Heart right ventricle (tissue), 16 donors: Measurements from ENCODE around the gene FIG4. TPM values are rescaled to one million over a fixed set of nuclear protein-coding genes. Genes with fewer than 3 reads are reported as not detected.
"Not testable (repeated sequence)": the region's sequence is repeated elsewhere in the genome, so short reads cannot be mapped to it uniquely, and the experiment has no call there.

Experiments used
- ATAC-seq, 8 donors: fragments of 200-7000 bp; cut with Tn5 transposase; one replicate each; pipeline ENCODE4 v1.9.1; 2020; ENCODE audit warnings: mild to moderate bottlenecking in 8 of 8, moderate library complexity in 8 of 8, moderate number of reproducible peaks in 1 of 8
- DNase-seq, 2 donors: peaks; one replicate each; pipeline ENCODE4 v3.0.0-alpha.2; 2020
- H3K27ac ChIP-seq, 10 donors: fragments of 200-600 bp; sonication (generic) in 2 of 10; one replicate each; pipeline versions ENCODE4 v1.5.0 to v1.8.0; 2020 to 2022; ENCODE audit warnings: mild to moderate bottlenecking in 3 of 10
- H3K27me3 ChIP-seq, 7 donors: fragments of 200-600 bp; one replicate each; pipeline ENCODE4 v1.8.0; 2021 to 2022; ENCODE audit warnings: mild to moderate bottlenecking in 2 of 7
- H3K36me3 ChIP-seq, 9 donors: fragments of 200-600 bp; sonication (generic) in 1 of 9; one replicate each; pipeline versions ENCODE4 v1.5.0 to v1.8.0; 2020 to 2022; ENCODE audit warnings: mild to moderate bottlenecking in 2 of 9
- H3K4me1 ChIP-seq, 9 donors: fragments of 200-600 bp; sonication (generic) in 1 of 9; one replicate each; pipeline versions ENCODE4 v1.5.0 to v1.8.0; 2020 to 2022; ENCODE audit warnings: mild to moderate bottlenecking in 4 of 9
- H3K4me3 ChIP-seq, 10 donors: fragments of 200-600 bp; sonication (generic) in 2 of 10; one replicate each; pipeline versions ENCODE4 v1.5.0 to v1.8.0; 2020 to 2022; ENCODE audit warnings: mild to moderate bottlenecking in 7 of 10, moderate library complexity in 2 of 10
- H3K9me3 ChIP-seq, 11 donors: fragments of 200-600 bp in 10 of 11; sonication (generic) in 2 of 11; one replicate each; pipeline versions ENCODE4 v1.5.0 to v1.8.0; 2013 to 2022; ENCODE audit warnings: mild to moderate bottlenecking in 2 of 11, control low read depth in 1 of 11, moderate library complexity in 1 of 11
- WGBS, 2 donors: extraction: QIAGEN DNeasy Blood & Tissue Kit; methylation state at CpG; one replicate each; pipeline ENCODE4 v1.1.7; 2013; ENCODE audit warnings: inconsistent platforms in 1 of 2; 5-methylcytosine and 5-hydroxymethylcytosine counted together
- intact Hi-C, 10 donors: fragments of 100-400 bp; cut with DNase I; formaldehyde crosslinking; loops; one replicate each; pipeline versions ENCODE4 v1.11.1 to v1.14.2; 2022
- polyA plus RNA-seq, 2 donors: library from polyadenylated mRNA; stranded (reverse); fragments of 200-250 nt; gene quantifications; one replicate each; pipeline ENCODE4 v1.2.3, GENCODE V29; 2013
- total RNA-seq, 10 donors: library from RNA; stranded (reverse); fragmentation: NEBNext Ultra II Directional in 3 of 10; extraction: Animal tissue kit (Norgen Biotek cat#: 25700) in 3 of 10; gene quantifications; one replicate each; pipeline versions ENCODE4 v1.2.1 to v1.2.4, GENCODE V29; 2021 to 2023
- TF ChIP-seq, protein P1 (sequence below), 9 donors: fragments of 200-600 bp; sonication (generic) in 2 of 9; IDR thresholded peaks; one replicate each; pipeline versions ENCODE4 v1.5.0 to v1.8.0; 2021 to 2022; ENCODE audit warnings: antibody characterized with exemption in 9 of 9, mild to moderate bottlenecking in 5 of 9, moderate library complexity in 1 of 9
- donor health status: Arrhythmogenic right ventricular cardiomyopathy.
- donor health status: ischemic (EF 13 %, LVEDD 7.1; RV severe dilation, severe dysfunction).
- donor health status: healthy with polysubstance abuse.
- donor health status: DM: no; HTN: yes; CAD: no.
- donor health status: DM: no; HTN: no; CAD: no.
- donor health status: ischemic (EF 25% LVEDD 6.9; RV normal size, moderate dysfunction).
- donor health status: ischemic (EF 25% LVEDD 5.7; RV mildly dilated, moderate dysfunction).
- donor health status: healthy.
- donor health status: DM: yes; HTN: yes; CAD: no.
- donor health status: Ischemic cardiomyopathy.
- donor health status: ischemic (EF 35%, LVEDD 5.7; RV mildly dilated, moderate dysfunction).
- donor health status: nonischemic (EF 11% LVEDD 7.7; RV severe dilation, severe dysfunction).
- donor health status: DM: yes; HTN: yes; CAD: no.
- donor health status: PGD.
- donor health status: ischemic (EF 29% LVEDD 5.4; RV normal size, mild dysfunction).
- donor health status: nonischemic (EF 23%, LVEDD 6.1; RV moderate dilation, normal function).

FIG4 gene
- total and polyA plus RNA-seq, 12 donors: 5.1 to 13.1 (median 9.2) TPM

- Histone ChIP-seq H3K9me3 (no peaks in the 10 kb centered on the region), H3K4me3 (no peak overlapping the region), H3K27me3 (no peaks in the 10 kb centered on the region), H3K27ac (no peak overlapping the region), H3K4me1 (no peaks in the 10 kb centered on the region), H3K36me3 (peaks cover 0 to 42% (median 0%) of the 10 kb centered on the region in 9 donors)
- 50 to 73% methylated on average over 2 of the region's 2 CpGs for WGBS, 2 donors
- intact Hi-C loops: no loop called here
- no peak for DNase-seq
- no peak for ATAC-seq
- TF ChIP-seq, protein P1, sequence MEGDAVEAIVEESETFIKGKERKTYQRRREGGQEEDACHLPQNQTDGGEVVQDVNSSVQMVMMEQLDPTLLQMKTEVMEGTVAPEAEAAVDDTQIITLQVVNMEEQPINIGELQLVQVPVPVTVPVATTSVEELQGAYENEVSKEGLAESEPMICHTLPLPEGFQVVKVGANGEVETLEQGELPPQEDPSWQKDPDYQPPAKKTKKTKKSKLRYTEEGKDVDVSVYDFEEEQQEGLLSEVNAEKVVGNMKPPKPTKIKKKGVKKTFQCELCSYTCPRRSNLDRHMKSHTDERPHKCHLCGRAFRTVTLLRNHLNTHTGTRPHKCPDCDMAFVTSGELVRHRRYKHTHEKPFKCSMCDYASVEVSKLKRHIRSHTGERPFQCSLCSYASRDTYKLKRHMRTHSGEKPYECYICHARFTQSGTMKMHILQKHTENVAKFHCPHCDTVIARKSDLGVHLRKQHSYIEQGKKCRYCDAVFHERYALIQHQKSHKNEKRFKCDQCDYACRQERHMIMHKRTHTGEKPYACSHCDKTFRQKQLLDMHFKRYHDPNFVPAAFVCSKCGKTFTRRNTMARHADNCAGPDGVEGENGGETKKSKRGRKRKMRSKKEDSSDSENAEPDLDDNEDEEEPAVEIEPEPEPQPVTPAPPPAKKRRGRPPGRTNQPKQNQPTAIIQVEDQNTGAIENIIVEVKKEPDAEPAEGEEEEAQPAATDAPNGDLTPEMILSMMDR (IDR thresholded peaks at IDR 0.05): no peak
Measured at GRCh38 chr6:109743739-109744138, 52.6 kb downstream of the FIG4 start.

DNA sequence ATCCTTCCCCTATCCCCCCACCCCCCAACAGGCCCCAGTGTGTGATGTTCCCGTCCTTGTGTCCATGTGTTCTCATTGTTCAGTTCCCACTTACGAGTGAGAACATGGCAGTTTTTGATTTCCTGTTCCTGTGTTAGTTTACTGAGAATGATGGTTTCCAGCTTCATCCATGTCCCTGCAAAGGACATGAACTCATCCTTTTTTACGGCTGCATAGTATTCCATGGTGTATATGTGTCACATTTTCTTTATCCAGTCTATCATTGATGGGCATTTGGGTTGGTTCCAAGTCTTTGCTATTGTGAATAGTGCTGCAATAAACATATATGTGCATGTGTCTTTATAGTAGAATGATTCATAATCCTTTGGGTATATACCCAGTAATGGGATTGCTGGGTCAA lies 53.7 kb downstream of the FIG4 start:
- H3K27ac ChIP-seq, H3K9me3 ChIP-seq, intact Hi-C loops, ATAC-seq, H3K4me1 ChIP-seq, H3K4me3 ChIP-seq, DNase-seq, H3K27me3 ChIP-seq: not testable (repeated sequence)
- 96 to 97% methylated on average over 3 of the region's 3 CpGs for WGBS, 2 donors
- H3K36me3 ChIP-seq: peaks cover 0 to 36% (median 0%) of the 10 kb centered on the region in 9 donors

DNA sequence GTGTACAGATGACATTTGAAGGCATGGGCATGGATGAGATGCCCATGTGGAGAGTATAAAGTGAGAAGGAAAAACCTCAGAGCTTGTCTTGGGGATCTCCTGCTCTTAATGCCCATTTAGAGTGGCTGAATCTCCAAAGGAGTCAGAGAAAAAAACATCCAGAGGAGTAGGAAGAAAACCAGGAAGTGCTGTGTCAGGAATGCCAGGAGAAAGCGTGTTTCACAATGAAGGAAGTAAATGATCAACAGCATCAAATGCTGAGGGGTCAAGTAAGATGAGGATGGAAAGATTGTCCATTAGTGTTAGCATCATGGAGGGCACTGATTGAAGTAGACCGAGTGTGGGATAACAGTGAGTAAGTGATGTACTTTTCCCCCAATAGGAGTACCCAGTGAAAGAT lies 56.1 kb downstream of the FIG4 start:
- 87 to 92% methylated on average over 2 of the region's 2 CpGs for WGBS, 2 donors
- Histone ChIP-seq H3K27me3 (no peaks in the 10 kb centered on the region), H3K9me3 (no peaks in the 10 kb centered on the region), H3K4me3 (no peak overlapping the region), H3K27ac (no peak overlapping the region), H3K36me3 (peaks cover 0 to 20% (median 0%) of the 10 kb centered on the region in 9 donors), H3K4me1 (no peaks in the 10 kb centered on the region)
- TF ChIP-seq, protein P1 (IDR thresholded peaks at IDR 0.05): no peak
- no peak for DNase-seq
- intact Hi-C loops: no loop called here
- no peak for ATAC-seq

DNA sequence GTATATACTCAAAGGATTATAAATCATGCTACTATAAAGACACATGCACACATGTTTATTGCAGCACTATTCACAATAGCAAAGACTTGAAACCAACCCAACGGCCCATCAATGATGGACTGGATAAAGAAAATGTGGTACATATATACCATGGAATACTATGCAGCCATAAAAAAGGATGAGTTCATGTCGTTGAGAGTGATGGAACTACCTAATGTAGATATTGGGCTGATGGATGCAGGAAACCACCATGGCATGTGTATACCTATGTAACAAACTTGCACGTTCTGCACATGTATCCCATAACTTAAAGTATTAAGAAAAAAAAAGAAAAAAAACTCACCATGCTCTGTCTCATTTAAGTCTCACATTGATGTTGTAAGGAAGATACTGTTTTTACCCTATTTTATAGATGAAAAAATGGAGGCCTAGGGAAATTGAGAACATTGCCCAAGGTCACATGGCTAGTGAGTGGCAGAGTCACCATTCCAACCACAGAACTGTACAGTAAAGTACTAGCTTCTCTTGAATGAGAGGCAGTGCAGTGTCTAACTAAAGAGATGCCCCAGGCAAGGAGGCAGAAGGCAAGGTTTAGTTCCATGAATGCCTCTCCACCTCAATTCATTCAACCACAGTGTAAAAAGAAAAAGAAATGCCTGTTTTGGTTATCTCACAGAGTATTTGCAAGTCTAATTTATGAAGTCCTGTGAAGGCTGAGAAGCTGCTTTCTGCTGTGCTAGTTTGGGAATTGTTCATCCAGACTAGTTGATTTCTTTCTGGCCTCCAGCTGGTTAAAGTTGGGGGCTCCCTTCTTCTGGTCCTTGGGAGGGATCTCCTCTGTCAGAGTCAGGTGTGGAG lies 68.2 kb downstream of the FIG4 start:
- peak overlapping the region in 6 of 10 donors; percentile 45 to 65 (median 60) for H3K27ac ChIP-seq
- peaks cover 0 to 39% (median 6%) of the 10 kb centered on the region in 9 donors for H3K36me3 ChIP-seq
- TF ChIP-seq, protein P1 (IDR thresholded peaks at IDR 0.05): no peak
- H3K4me1 ChIP-seq: peaks cover 0 to 18% (median 7%) of the 10 kb centered on the region in 9 donors
- peaks cover 0 to 23% (median 0%) of the 10 kb centered on the region in 11 donors for H3K9me3 ChIP-seq
- ATAC-seq (no peak), DNase-seq (no peak)
- WGBS, 2 donors: 98% methylated on average over 3 of the region's 3 CpGs
- H3K4me3 ChIP-seq: no peak overlapping the region
- no peaks in the 10 kb centered on the region for H3K27me3 ChIP-seq
- intact Hi-C loops: no loop called here

- TF ChIP-seq, protein P1 (IDR thresholded peaks at IDR 0.05): no peak
- intact Hi-C loops: no loop called here
- 35 to 59% methylated on average over 2 of the region's 2 CpGs for WGBS, 2 donors
- Histone ChIP-seq H3K27me3 (no peaks in the 10 kb centered on the region), H3K9me3 (peaks cover 0 to 20% (median 0%) of the 10 kb centered on the region in 11 donors), H3K36me3 (peaks cover 0 to 44% (median 6%) of the 10 kb centered on the region in 9 donors), H3K27ac (peak overlapping the region in 6 of 10 donors; percentile 21 to 67 (median 60)), H3K4me1 (peaks cover 0 to 18% (median 7%) of the 10 kb centered on the region in 9 donors), H3K4me3 (no peak overlapping the region)
- ATAC-seq: peak in 5 of 8 donors; percentile 49 to 79 (median 73)
- no peak for DNase-seq
Measured at GRCh38 chr6:109760208-109760607, 69.1 kb downstream of the FIG4 start.
